Measurements from ENCODE around the gene COLEC12.

Gene COLEC12

GRCh38 chr18:392928-393573, 107.5 kb downstream of the COLEC12 start (continued):
- no peak for TF ChIP-seq ZNF280D (tag by site-specific recombination; IDR thresholded peaks at IDR 0.05)
- peak; percentile 68 for TF ChIP-seq ZIC2 (tag by site-specific recombination; IDR thresholded peaks at IDR 0.05)
- TF ChIP-seq ZNF530 (tag by site-specific recombination; IDR thresholded peaks at IDR 0.05; ENCODE audit: low read depth): no peak
- peak; percentile 12; the same call in 1 of the 2 replicates for TF ChIP-seq FEZF1 (tag by site-specific recombination; IDR thresholded peaks at IDR 0.05)
- TF ChIP-seq ZBTB21 (tag by site-specific recombination; IDR thresholded peaks at IDR 0.05): no peak
- TF ChIP-seq YY2 (tag by site-specific recombination; IDR thresholded peaks at IDR 0.05): no peak
- TF ChIP-seq ZSCAN18 (tag by site-specific recombination; IDR thresholded peaks at IDR 0.05): no peak
- TF ChIP-seq ZNF350 (tag by site-specific recombination; IDR thresholded peaks at IDR 0.05): no peak
- TF ChIP-seq ZNF121 (tag by site-specific recombination; IDR thresholded peaks at IDR 0.05): no peak
- TF ChIP-seq ZSCAN5A (tag by site-specific recombination; IDR thresholded peaks at IDR 0.05): no peak
- TF ChIP-seq ZNF837 (tag by site-specific recombination; IDR thresholded peaks at IDR 0.05): no peak
- peak; percentile 41; the same call in 1 of the 2 replicates for TF ChIP-seq ZSCAN30 (tag by site-specific recombination; IDR thresholded peaks at IDR 0.05)
- no peak for TF ChIP-seq OVOL3 (tag by site-specific recombination; IDR thresholded peaks at IDR 0.05)
- no peak for TF ChIP-seq SCRT1 (tag by site-specific recombination; IDR thresholded peaks at IDR 0.05; ENCODE audit: borderline replicate concordance)
- TF ChIP-seq ZNF148 (tag by site-specific recombination; IDR thresholded peaks at IDR 0.05; ENCODE audit: borderline replicate concordance): no peak
- no peak for TF ChIP-seq ZNF140 (tag by site-specific recombination; IDR thresholded peaks at IDR 0.05)
- no peak for TF ChIP-seq ZNF701 (tag by site-specific recombination; IDR thresholded peaks at IDR 0.05)
- no peak for TF ChIP-seq ZNF354C (tag by site-specific recombination; IDR thresholded peaks at IDR 0.05; ENCODE audit: borderline replicate concordance, low read depth)
- no peak for TF ChIP-seq ZNF404 (tag by site-specific recombination; IDR thresholded peaks at IDR 0.05)
- no peak for TF ChIP-seq ZBTB1 (tag by site-specific recombination; IDR thresholded peaks at IDR 0.05)
- peak; percentile 76 for TF ChIP-seq ZNF18 (tag by site-specific recombination; IDR thresholded peaks at IDR 0.05)
- no peak for TF ChIP-seq ZNF670 (tag by site-specific recombination; IDR thresholded peaks at IDR 0.05; ENCODE audit: low read depth)
- no peak for TF ChIP-seq ZNF639 (tag by site-specific recombination; IDR thresholded peaks at IDR 0.05)
- TF ChIP-seq ZFP69B (tag by site-specific recombination; IDR thresholded peaks at IDR 0.05): no peak
- no peak for TF ChIP-seq ZNF654 (tag by site-specific recombination; IDR thresholded peaks at IDR 0.05; ENCODE audit: low read depth)
- TF ChIP-seq ZNF184 (tag by site-specific recombination; IDR thresholded peaks at IDR 0.05): no peak
- TF ChIP-seq ZXDB (tag by site-specific recombination; IDR thresholded peaks at IDR 0.05): no peak
- no peak for TF ChIP-seq ZFP3 (tag by site-specific recombination; IDR thresholded peaks at IDR 0.05; ENCODE audit: low read depth)
- TF ChIP-seq TRIM28 (IDR thresholded peaks at IDR 0.05; ENCODE audit: borderline replicate concordance, low read length): no peak
- TF ChIP-seq ZBTB17 (tag by site-specific recombination; IDR thresholded peaks at IDR 0.05): no peak

All from HEK293 (cell line).